ENCODE data around the gene FRZB. TPM values are rescaled to one million over a fixed set of nuclear protein-coding genes. Genes with fewer than 3 reads are reported as not detected.

Gene FRZB
- total and polyA plus RNA-seq, 2 of the 13 experiments (the other 11 are each of a cell fraction or from before 2014, with no cell fraction given): 0.04 to 1.2 TPM

GRCh38 chr2:182814804-182815203 lies 51.6 kb downstream of the FRZB start (continued):
- TF ChIP-seq SSRP1 (CRISPR knock-in tag; IDR thresholded peaks at IDR 0.05) (no peak), ZNF670 (CRISPR knock-in tag; IDR thresholded peaks at IDR 0.05; ENCODE audit: borderline replicate concordance) (peak; percentile 38; the same call in 1 of the 2 replicates), ISX (CRISPR knock-in tag; conservative IDR thresholded peaks at IDR 0.05) (no peak), ZNF564 (CRISPR knock-in tag; IDR thresholded peaks at IDR 0.05) (no peak), GABPB1 (CRISPR knock-in tag; IDR thresholded peaks at IDR 0.05) (no peak), GPN1 (CRISPR knock-in tag; IDR thresholded peaks at IDR 0.05; ENCODE audit: borderline replicate concordance) (no peak), ARID5B (CRISPR knock-in tag; IDR thresholded peaks at IDR 0.05) (peak; percentile 77), CBX2 (IDR thresholded peaks at IDR 0.05; ENCODE audit: low read depth, low read length) (no peak), CBX2 (CRISPR knock-in tag; IDR thresholded peaks at IDR 0.05; ENCODE audit: low read depth) (no peak), ZNF510 (CRISPR knock-in tag; IDR thresholded peaks at IDR 0.05; ENCODE audit: low read depth) (no peak), PRDM15 (CRISPR knock-in tag; IDR thresholded peaks at IDR 0.05) (no peak), SOX6 (IDR thresholded peaks at IDR 0.05) (no peak), SOX6 (CRISPR knock-in tag; IDR thresholded peaks at IDR 0.05) (peak; percentile 58), ZNF816 (CRISPR knock-in tag; IDR thresholded peaks at IDR 0.05; ENCODE audit: borderline replicate concordance) (no peak), KAT2B (IDR thresholded peaks at IDR 0.05; ENCODE audit: borderline replicate concordance, low read depth, low read length) (no peak), ZNF17 (CRISPR knock-in tag; IDR thresholded peaks at IDR 0.05) (no peak), NONO (IDR thresholded peaks at IDR 0.05) (no peak), NONO (CRISPR knock-in tag; conservative IDR thresholded peaks at IDR 0.05) (no peak), XRCC5 (optimal IDR thresholded peaks at IDR 0.05; ENCODE audit: low read length) (peak; percentile 17), ZNF674 (CRISPR knock-in tag; IDR thresholded peaks at IDR 0.05; ENCODE audit: low read depth) (no peak), ZSCAN31 (CRISPR knock-in tag; IDR thresholded peaks at IDR 0.05; ENCODE audit: low read depth) (no peak), ZFP36L2 (CRISPR knock-in tag; IDR thresholded peaks at IDR 0.05) (no peak), AHR (CRISPR knock-in tag; IDR thresholded peaks at IDR 0.05) (no peak), HBP1 (CRISPR knock-in tag; IDR thresholded peaks at IDR 0.05; ENCODE audit: low read depth) (no peak)

All from HepG2 (cell line).